OCI-LY7 (cell line): ENCODE measurements around the gene UTS2R. TPM values are rescaled to one million over a fixed set of nuclear protein-coding genes. Genes with fewer than 3 reads are reported as not detected.

Experiments
- BruUV-seq: library from RNA; stranded (reverse); fragments of 400-500 nt; replicated peaks from 2 replicates; lab custom pipeline; 2021; lab: Mats Ljungman, UMichigan
- CTCF ChIA-PET: fragments of 300-600 bp; sonication (Branson Sonifier 250); formaldehyde crosslinking; loops from one replicate; lab custom pipeline; 2022; ENCODE audit warnings: antibody characterized with exemption; ENCODE audit not compliant: unreplicated experiment; lab: Charles Lee
- POLR2A ChIA-PET: fragments of 300-600 bp; sonication (Branson Sonifier 250); formaldehyde crosslinking; loops from one replicate; lab custom pipeline; 2022; ENCODE audit warnings: antibody characterized with exemption; lab: Charles Lee
- DNase-seq: peaks from one replicate; pipeline ENCODE4 v3.0.0-alpha.2; 2015; ENCODE audit warnings: low spot score
- H2AFZ ChIP-seq: fragments of 200-600 bp; sonication (generic), shearing (Covaris generic); 2 replicates; pipeline ENCODE4 v1.6.1; 2014; ENCODE audit warnings: mild to moderate bottlenecking, antibody characterized with exemption, low read length, moderate library complexity
- H3K27ac ChIP-seq: fragments of 200-600 bp; sonication (generic); 2 replicates; pipeline ENCODE4 v1.5.1; 2014; ENCODE audit warnings: mixed run types, low read depth, mild to moderate bottlenecking, moderate library complexity, low read length, inconsistent platforms; ENCODE audit not compliant: poor library complexity, severe bottlenecking
- H3K36me3 ChIP-seq: fragments of 200-600 bp; sonication (generic); 2 replicates; pipeline ENCODE4 v1.6.1; 2014; ENCODE audit warnings: mild to moderate bottlenecking, antibody characterized with exemption, low read length, moderate library complexity, mixed read lengths; ENCODE audit not compliant: insufficient read depth
- H3K4me1 ChIP-seq: fragments of 200-600 bp; sonication (generic); 2 replicates; pipeline ENCODE4 v1.5.1; 2014; ENCODE audit warnings: mild to moderate bottlenecking, low read length; ENCODE audit not compliant: insufficient read depth, poor library complexity, severe bottlenecking
- H3K4me2 ChIP-seq: fragments of 200-600 bp; sonication (generic); 2 replicates; pipeline ENCODE4 v1.6.1; 2014; ENCODE audit warnings: mild to moderate bottlenecking, low read length
- H3K4me3 ChIP-seq: fragments of 200-600 bp; sonication (generic); 2 replicates; pipeline ENCODE4 v1.5.1; 2014; ENCODE audit warnings: mild to moderate bottlenecking, low read depth, low read length; ENCODE audit not compliant: poor library complexity, severe bottlenecking
- H3K79me2 ChIP-seq: fragments of 200-600 bp; sonication (generic); 2 replicates; pipeline ENCODE4 v1.6.1; 2016; ENCODE audit warnings: low read depth, mild to moderate bottlenecking, low read length, moderate library complexity, mixed read lengths; ENCODE audit not compliant: insufficient read depth
- H3K9me2 ChIP-seq: fragments of 200-600 bp; sonication (generic); 2 replicates; pipeline ENCODE4 v1.6.1; 2016; ENCODE audit warnings: mild to moderate bottlenecking, low read length, mixed read lengths; ENCODE audit not compliant: insufficient read depth
- H3K9me3 ChIP-seq: fragments of 200-600 bp; sonication (generic); 2 replicates; pipeline ENCODE4 v1.6.1; 2014; ENCODE audit warnings: mild to moderate bottlenecking, mixed run types, low read length, mixed read lengths
- H4K20me1 ChIP-seq: fragments of 200-600 bp; sonication (generic); 2 replicates; pipeline ENCODE4 v1.6.1; 2014; ENCODE audit warnings: mild to moderate bottlenecking, antibody characterized with exemption, low read length, moderate library complexity, mixed read lengths; ENCODE audit not compliant: insufficient read depth
- CTCF ChIP-seq: fragments of 200-600 bp; sonication (generic); conservative IDR thresholded peaks from 2 replicates; pipeline ENCODE4 v1.5.1; 2014; ENCODE audit warnings: mild to moderate bottlenecking, antibody characterized with exemption, low read length, moderate library complexity, mixed read lengths
- EZH2phosphoT487 ChIP-seq: fragments of 200-600 bp; sonication (generic); IDR thresholded peaks from 2 replicates; pipeline ENCODE4 v1.6.1; 2018; ENCODE audit warnings: low read depth, borderline replicate concordance, mild to moderate bottlenecking, mixed run types, antibody characterized with exemption, low read length, moderate library complexity, mixed read lengths
- intact Hi-C: fragments of 100-400 bp; cut with micrococcal nuclease; formaldehyde crosslinking; loops from one replicate; pipeline ENCODE4 v1.10.0; 2022; ENCODE audit not compliant: unreplicated experiment
- total RNA-seq, 2 experiments: library from RNA; depleted of rRNA in 1 of 2; stranded (reverse); fragments of >200 nt in 1 of 2; shearing (Covaris generic) in 1 of 2; gene quantifications; 2 replicates each; pipeline ENCODE4 v1.2.3, GENCODE V29; 2014 to 2022

Gene UTS2R
- total RNA-seq, 2 experiments from 2014 or later, result 17.4 to 36.3 TPM

DNA sequence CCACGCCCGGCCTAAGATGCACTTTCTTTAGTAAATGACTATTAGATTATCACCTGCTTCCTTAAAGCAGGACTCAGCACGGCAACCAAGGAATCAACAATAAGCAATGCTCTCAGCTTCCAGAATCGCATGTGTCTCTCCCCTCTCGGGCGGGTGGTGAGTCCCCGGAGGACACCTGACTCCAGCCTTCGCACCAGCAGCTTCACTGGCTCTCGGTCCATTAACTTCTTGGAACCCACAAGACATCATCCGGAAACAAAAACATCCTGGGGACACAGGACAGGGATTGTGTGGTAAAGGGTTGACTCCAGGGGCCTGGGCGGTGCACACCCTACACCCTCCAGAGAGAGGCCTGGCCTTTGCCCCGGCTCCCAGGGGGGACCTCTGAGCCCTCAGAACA is 22.7 kb downstream of the UTS2R start:
- no peaks in the 10 kb centered on the region for H3K9me2 ChIP-seq
- H3K4me3 ChIP-seq, result no peak overlapping the region
- POLR2A ChIA-PET, result interaction anchor here (0.7 kb wide), 1 partner anchor 52 kb away, joined by 3 read pairs; no protein-coding TSS in a partner anchor
- H3K9me3 ChIP-seq, result no peaks in the 10 kb centered on the region
- H3K27ac ChIP-seq, result no peak overlapping the region
- H3K4me2 ChIP-seq, result no peak overlapping the region
- no peaks in the 10 kb centered on the region for H3K79me2 ChIP-seq
- intact Hi-C loops, result no loop called here
- CTCF ChIA-PET, result interaction anchor here (0.6 kb wide), 1 partner anchor 337 kb away, joined by 4 read pairs; no protein-coding TSS in a partner anchor
- no TSS peak for BruUV-seq
- no peak overlapping the region for H2AFZ ChIP-seq
- H4K20me1 ChIP-seq, result no peaks in the 10 kb centered on the region
- peaks cover 8% of the 10 kb centered on the region; the same call in 1 of the 2 replicates for H3K36me3 ChIP-seq
- DNase-seq, result no peak
- no peaks in the 10 kb centered on the region for H3K4me1 ChIP-seq
- TF ChIP-seq CTCF (no peak), EZH2phosphoT487 (no peak)

- Histone ChIP-seq H3K4me3 (no peak overlapping the region), H4K20me1 (no peaks in the 10 kb centered on the region), H3K36me3 (peaks cover 19% of the 10 kb centered on the region), H3K4me1 (peaks cover 10% of the 10 kb centered on the region), H3K9me2 (no peaks in the 10 kb centered on the region), H3K9me3 (no peaks in the 10 kb centered on the region), H3K27ac (no peak overlapping the region), H3K79me2 (no peaks in the 10 kb centered on the region), H2AFZ (no peak overlapping the region), H3K4me2 (no peak overlapping the region)
- POLR2A ChIA-PET, result no interaction called here
- TF ChIP-seq CTCF, result no peak
- TF ChIP-seq EZH2phosphoT487, result no peak
- CTCF ChIA-PET, result no interaction called here
- BruUV-seq, result no TSS peak
- no peak for DNase-seq
- intact Hi-C loops, result no loop called here
These were observed 25.3 kb downstream of the UTS2R start for GRCh38 chr17:82396601-82397435.
